Stimulated activated CD4-positive, alpha-beta T cell treated with anti-CD3 and anti-CD28 coated beads, Interleukin-4, amount 100 ng/mL, for 48 hours (primary cell): ENCODE results near the gene CISTR.
"Not testable (repeated sequence)": the region's sequence is repeated elsewhere in the genome, so short reads cannot be mapped to it uniquely, and the experiment has no call there.

Experiments
- DNase-seq, 2 donors: peaks; one replicate each; pipeline ENCODE4 v3.0.0-alpha.2; 2020; ENCODE audit warnings: low read depth in 2 of 2

The CISTR gene

GRCh38 chr12:53719649-53720048, 32.1 kb downstream of the CISTR start:
- DNase-seq, result no peak

GRCh38 chr12:53718567-53718966, 33.2 kb downstream of the CISTR start:
- not testable (repeated sequence) for DNase-seq

DNA sequence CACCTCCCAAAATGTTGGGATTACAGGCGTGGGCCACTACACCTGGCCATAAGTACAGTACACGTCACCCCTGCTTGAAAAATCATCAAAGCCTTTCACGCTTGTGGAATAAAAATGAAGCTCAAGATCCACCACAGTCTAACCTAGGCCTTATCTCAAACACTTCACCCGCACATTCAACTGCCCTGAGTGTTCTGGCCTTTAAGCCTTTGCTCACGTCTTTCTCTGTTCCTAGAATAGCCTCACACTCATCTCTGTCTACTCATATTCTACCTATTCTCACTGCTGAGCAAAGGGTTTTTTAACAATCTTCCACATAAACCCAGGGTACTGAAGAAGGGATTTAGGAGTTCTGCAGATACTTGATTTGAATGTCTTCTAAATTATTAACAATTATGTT, 34.5 kb downstream of the CISTR start:
- DNase-seq, result no peak

GRCh38 chr12:53714004-53714403, 37.8 kb downstream of the CISTR start:
- DNase-seq, result no peak

- no peak for DNase-seq
These were observed 38.3 kb downstream of the CISTR start for GRCh38 chr12:53713516-53713915.

DNA sequence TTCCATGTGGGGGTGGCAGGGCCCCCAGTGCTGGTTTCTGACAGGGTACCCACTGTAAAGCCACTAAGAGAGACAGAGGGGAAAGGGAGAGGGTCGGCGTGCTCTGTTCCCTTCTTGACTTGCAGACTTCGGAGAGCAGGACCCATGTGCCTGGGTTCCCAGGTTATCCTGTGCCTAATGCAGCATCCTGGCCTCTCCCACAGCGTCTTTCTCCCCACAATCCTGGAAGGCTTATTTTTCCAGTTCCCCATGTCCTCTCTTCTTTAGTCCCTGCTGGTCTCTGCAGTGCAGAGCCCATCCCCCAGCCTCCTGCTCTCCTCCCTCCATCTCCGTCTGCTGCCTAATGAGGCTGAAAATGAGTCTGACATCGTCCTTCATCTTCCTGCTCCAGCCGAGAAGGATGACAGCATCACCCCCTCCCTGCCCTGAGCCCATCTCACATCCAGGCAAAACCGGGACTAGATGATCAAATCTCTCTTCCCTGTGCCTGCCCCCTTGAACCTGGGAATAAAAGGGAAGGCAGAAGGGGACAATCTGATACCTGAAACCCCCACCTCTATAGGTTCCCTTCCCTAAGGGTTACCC, 39.6 kb downstream of the CISTR start:
- DNase-seq, result no peak

DNA sequence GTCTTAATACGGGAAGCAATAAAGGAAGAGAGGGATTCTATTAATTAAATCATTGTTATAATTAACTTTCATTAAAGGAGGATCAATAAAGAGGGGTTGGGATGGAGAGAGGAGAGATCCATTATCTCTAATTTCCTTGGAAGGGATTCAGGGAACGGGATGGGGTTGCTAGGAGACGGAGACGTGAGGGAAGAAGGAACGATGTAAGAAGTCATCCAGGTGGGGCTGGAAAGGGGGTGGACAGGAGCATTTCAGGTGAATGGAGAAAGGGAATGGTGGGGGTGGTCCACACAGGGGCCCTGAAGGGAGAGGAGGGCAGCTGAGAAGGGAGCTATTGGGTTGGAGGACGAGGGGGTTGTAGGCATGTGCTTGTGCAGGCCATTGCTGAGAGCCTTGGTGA, 41.7 kb downstream of the CISTR start:
- DNase-seq, result no peak

DNA sequence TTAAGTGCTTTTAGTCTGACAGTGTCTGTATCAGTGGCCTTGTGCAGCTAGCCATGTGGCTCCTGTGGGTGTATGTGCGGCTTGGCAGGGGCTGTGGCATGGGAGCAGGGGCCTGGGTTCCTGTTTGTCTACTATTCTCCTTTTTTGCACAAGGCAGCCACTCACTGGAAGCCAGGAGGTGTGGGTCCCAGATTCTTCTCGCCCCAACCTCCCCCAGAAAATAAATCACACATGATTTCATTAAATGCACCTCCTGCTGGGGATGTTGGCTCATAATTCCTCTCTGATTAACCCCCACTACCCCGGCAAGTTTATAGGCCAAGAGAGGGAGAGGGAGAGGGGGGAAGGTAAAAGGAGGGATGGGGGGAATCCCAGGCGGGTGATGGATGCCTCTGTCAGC, 42.1 kb downstream of the CISTR start:
- no peak for DNase-seq

DNA sequence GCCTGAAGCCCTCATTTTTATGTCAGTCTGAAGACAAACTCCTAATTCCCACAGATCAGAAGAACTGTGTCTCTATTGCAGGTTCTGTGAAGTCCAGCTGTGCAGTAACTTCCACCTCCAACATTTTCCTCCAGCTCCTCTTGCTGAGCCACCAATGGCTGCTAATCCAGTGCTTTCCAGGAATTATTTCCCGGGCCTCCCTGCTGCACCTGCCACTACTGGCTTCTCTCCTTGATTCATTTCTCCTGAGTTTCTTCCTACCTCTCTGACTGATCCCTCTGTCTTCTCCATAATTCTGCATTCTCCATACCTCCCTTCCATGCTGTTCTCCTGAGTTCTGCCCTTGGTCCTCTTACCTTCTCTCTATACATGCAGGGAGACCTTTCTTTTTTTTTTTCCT, 45.7 kb downstream of the CISTR start:
- no peak for DNase-seq

GRCh38 chr12:53703756-53704155, 48.0 kb downstream of the CISTR start:
- DNase-seq, result no peak

- peak; percentile 68 to 73 for DNase-seq
These were observed 50.1 kb downstream of the CISTR start for GRCh38 chr12:53701518-53702264.

- DNase-seq, result no peak
These were observed 51.2 kb downstream of the CISTR start for GRCh38 chr12:53700567-53700966.

- no peak for DNase-seq
These were observed 52.1 kb downstream of the CISTR start for GRCh38 chr12:53699678-53700025.

GRCh38 chr12:53698948-53699677, 52.7 kb downstream of the CISTR start:
- DNase-seq, result no peak

DNA sequence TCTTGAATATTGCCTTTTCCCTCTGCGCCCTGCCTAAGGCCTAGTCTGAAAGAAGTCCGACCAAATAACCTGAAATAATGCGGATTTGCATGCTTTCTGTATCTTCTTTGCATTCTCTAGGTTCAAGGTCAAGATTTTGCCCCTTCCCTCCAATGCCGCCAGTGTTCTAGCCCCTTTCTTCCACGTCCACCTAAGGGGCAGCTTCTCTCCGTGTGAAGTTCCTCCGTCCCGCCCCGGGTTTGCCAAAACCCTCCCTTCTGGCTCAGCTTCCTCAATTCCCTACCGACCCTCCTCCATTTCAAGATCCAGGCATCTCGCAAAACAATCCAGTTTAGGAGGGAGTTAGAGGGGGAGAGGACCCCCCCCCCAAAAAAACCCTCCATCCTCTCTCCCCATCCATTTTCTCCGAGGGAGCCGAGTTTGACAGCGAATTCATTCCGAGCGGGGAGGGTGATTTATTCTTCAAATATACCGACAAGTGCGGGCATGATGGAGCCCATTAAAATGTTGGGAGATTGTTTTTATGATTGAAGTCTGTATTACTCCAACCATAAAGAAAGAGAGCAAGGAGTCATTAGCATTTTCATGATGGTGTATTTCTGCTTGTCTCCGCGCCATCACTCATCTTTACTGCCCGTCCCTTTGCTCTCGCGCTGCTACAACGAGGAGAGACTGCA, 55.0 kb downstream of the CISTR start:
- no peak for DNase-seq
